ENCODE results near the gene NOC2L. TPM values are rescaled to one million over a fixed set of nuclear protein-coding genes. Genes with fewer than 3 reads are reported as not detected.

The NOC2L gene
- total and polyA plus RNA-seq, 2 donors (not counting 3 experiments of a cell fraction or from before 2014, with no cell fraction given), result 55.3 to 87.9 TPM

GRCh38 chr1:961132-961669 lies 2.1 kb upstream of the NOC2L start:
- Histone ChIP-seq H4K20me1 (replicated peaks; ENCODE audit: control insufficient read depth, extremely low read depth, insufficient read depth, low read length) (no peaks in the 10 kb centered on the region), H3K36me3 (ENCODE audit: control insufficient read depth in 2 of 2, extremely low read depth in 1 of 2, insufficient read depth in 2 of 2, low read length in 2 of 2) (peaks cover 0 to 5% of the 10 kb centered on the region in 2 experiments), H3K27me3 (ENCODE audit: control insufficient read depth in 2 of 2, insufficient read depth in 2 of 2, low read length in 2 of 2) (no peaks in the 10 kb centered on the region), H3K27ac (ENCODE audit: insufficient read depth, low read depth, low read length) (no peak overlapping the region), H3K4me3 (replicated peaks in 1 of 3; ENCODE audit: insufficient read depth in 1 of 3, low read depth in 1 of 3, low read length in 3 of 3) (peak overlapping the region; percentile 44 to 68 (median 45)), H3K4me2 (ENCODE audit: insufficient read depth, low read length) (no peak overlapping the region), H3K9ac (replicated peaks; ENCODE audit: extremely low read depth, insufficient read depth, low read length) (no peak overlapping the region), H3K4me1 (ENCODE audit: control insufficient read depth, extremely low read depth, insufficient read depth, low read length) (peaks cover 10% of the 10 kb centered on the region), H3K9me3 (replicated peaks; ENCODE audit: control insufficient read depth, insufficient read depth, low read length) (no peaks in the 10 kb centered on the region), H2AFZ (ENCODE audit: low read depth, low read length) (peak overlapping the region; percentile 46), H3K9me1 (replicated peaks; ENCODE audit: control insufficient read depth, extremely low read depth, insufficient read depth, low read length) (no peaks in the 10 kb centered on the region), H3K79me2 (ENCODE audit: control insufficient read depth, insufficient read depth, low read length) (peaks cover 18% of the 10 kb centered on the region)
- DNase-seq (ENCODE audit: low read depth, low spot score) (peak; percentile 10), FAIRE-seq (no peak)
- TF ChIP-seq POLR2A (IDR thresholded peaks at IDR 0.05; ENCODE audit: low read depth, low read length) (no peak), FOS (IDR thresholded peaks at IDR 0.05; ENCODE audit: borderline replicate concordance, insufficient read depth, low read length) (no peak), JUN (IDR thresholded peaks at IDR 0.05; ENCODE audit: borderline replicate concordance, insufficient read depth, insufficient read length, low read depth) (no peak), MAX (IDR thresholded peaks at IDR 0.05; ENCODE audit: insufficient read depth, insufficient read length) (no peak), GATA2 (IDR thresholded peaks at IDR 0.05; ENCODE audit: insufficient read depth, insufficient read length, low read depth, low read length) (no peak), POLR2AphosphoS5 (IDR thresholded peaks at IDR 0.05; ENCODE audit: insufficient read depth, low read depth, low read length) (no peak)
- intact Hi-C loops (cut with micrococcal nuclease), result loop anchor here (2.0 kb wide), 1 partner anchor 20 kb away; no protein-coding TSS in a partner anchor
- BruUV-seq (replicated peaks), result no TSS peak
- POLR2A ChIA-PET, result no interaction called here
- dilution Hi-C loops (cut with MboI; ENCODE audit: extremely low pct_ligation_motif_present, low sequenced_read_pairs), result no loop called here
- CTCF ChIA-PET, result interaction anchor here (1.8 kb wide), 1 partner anchor 57 kb away, joined by 4 read pairs; no protein-coding TSS in a partner anchor

Data from endothelial cell of umbilical vein (primary cell).